Renal cortex interstitium (tissue), 11 donors: Measurements from ENCODE around the gene CDH23. TPM values are rescaled to one million over a fixed set of nuclear protein-coding genes. Genes with fewer than 3 reads are reported as not detected.

ENCODE experiments used
- DNase-seq, 11 donors: peaks; one replicate each; pipeline ENCODE4 v3.0.0-alpha.2; 2013; ENCODE audit warnings: low read depth in 9 of 11, low spot score in 4 of 11; ENCODE audit errors: extremely low read depth in 1 of 11
- polyA plus RNA-seq, 3 donors: library from polyadenylated mRNA; unstranded; fragments of 120-200 nt; gene quantifications; one replicate each; pipeline ENCODE4 v1.2.1, GENCODE V29; 2013; ENCODE audit not compliant: insufficient read length in 3 of 3

The CDH23 gene
- polyA plus RNA-seq, 3 donors, result 0.78 to 2.1 (median 1.0) TPM

DNA sequence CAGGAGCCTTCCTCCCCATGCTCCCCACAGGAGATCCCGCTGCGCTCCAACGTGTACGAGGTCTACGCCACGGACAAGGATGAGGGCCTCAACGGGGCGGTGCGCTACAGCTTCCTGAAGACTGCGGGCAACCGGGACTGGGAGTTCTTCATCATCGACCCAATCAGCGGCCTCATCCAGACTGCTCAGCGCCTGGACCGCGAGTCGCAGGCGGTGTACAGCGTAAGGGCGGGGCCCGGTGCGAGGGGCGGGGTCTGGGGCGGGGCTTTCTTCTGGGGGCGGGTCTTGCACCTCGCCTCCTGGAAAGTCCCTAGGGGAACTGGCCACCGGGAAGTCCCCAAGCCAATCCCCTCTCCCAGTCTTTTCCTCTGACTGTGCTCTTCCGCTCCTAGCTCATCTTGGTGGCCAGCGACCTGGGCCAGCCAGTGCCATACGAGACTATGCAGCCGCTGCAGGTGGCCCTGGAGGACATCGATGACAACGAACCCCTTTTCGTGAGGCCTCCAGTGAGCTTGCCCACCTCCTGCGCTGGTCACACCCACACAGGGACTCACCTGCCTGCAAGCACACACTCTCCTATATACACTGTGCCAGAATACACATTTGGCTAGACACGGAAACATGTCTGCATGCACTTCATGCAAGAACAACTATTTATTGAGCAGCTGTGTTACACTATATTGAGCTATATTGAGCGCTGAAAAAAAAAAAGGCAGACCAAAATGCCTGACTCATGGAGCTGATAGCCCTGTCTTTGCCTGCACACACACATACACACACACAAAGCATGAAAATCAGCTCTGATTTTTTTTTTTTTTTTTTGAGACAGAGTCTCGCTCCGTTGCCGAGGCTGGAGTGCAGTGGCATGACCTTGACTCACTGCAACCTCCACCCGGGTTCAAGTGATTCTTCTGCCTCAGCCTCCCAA is 409.3 kb downstream of the CDH23 start:
- DNase-seq, result no peak

- no peak for DNase-seq
These were observed 410.2 kb downstream of the CDH23 start for GRCh38 chr10:71806704-71807556.

- no peak for DNase-seq
These were observed 411.1 kb downstream of the CDH23 start for GRCh38 chr10:71807557-71808510.

DNA sequence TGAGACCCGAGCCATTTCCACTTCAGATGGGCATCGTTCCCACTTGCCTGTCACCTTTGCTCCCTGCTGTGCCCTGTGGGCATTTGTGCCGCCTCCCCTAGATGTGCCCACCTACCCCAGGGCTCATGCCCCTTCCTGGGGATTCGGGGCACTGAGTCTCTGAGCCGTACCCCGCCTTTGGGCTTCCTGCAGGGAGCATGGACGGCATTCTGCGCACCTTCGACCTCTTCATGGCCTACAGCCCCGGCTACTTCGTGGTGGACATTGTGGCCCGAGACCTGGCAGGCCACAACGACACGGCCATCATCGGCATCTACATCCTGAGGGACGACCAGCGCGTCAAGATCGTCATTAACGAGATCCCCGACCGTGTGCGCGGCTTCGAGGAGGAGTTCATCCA is 412.9 kb downstream of the CDH23 start:
- DNase-seq, result no peak

DNA sequence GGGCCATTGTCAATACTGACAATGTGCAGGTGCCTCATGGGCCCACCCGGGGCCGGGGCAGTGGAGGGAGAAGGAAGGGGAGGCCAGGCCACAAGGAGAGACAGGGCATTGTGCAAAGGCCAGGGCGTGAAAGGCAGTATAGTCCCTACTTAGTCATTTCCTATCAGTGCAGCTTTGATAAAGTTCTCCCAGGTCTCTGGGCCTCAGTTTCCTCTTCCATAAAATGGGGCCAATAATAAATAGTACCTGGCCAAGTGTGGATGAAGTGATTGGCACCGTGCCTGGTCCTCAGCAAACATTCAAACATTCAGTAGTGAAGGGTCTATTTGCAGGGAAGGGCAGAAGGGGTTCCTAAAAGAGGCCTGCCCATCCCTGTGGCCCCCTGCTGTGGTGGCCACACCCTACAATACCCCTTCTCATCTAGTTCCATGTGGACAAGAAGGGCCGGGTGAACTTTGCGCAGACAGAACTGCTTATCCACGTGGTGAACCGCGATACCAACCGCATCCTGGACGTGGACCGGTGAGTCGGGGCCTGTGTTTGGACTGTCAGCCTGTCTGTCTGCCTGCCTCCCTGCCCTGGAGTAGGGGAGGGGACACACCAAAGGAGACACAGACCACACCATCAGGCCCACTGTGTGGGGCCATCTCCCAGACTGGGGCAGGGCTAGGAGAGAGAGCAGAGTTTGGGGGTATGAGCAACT is 413.5 kb downstream of the CDH23 start:
- no peak for DNase-seq

- DNase-seq, result no peak
These were observed 414.6 kb downstream of the CDH23 start for GRCh38 chr10:71811351-71811750.

DNA sequence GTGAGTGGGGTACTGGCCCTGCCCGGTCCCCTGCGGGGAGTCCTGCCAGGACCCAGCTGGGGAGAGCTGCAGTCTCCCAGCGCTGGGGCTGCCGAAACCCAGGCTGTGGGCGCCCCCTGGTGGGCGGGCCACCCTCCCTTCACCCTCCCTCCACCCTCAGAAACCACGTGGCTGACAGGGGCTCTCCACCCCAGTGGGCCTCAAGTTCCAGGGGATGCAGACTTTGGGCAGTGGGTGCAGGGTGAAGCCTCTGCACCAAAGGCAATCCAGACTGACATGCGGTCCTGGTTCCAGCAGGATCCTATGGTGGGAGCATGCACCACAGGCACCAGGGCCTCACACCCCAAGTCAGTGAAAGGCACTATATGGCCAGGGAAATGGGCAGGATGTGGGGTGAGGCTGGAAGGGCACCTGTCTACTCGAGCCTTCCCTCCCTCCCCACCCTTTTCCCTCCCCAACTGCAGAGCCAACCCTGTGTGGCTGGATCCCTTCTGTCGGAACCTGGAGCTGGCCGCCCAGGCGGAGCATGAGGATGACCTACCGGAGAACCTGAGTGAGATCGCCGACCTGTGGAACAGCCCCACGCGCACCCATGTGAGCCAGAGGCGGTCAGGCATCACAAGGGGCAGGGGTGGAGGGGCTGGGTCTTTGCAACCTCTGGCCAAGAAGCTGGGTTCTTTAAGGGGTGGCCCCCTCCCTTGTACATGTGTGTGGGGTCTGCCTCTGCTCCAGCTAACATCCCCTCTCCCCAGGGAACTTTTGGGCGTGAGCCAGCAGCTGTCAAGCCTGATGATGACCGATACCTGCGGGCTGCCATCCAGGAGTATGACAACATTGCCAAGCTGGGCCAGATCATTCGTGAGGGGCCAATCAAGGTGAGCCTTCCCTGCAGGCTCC is 415.5 kb downstream of the CDH23 start:
- DNase-seq, result peak in 1 of 11 donors; percentile 36

- no peak for DNase-seq
These were observed 416.3 kb downstream of the CDH23 start for GRCh38 chr10:71812913-71813590.

DNA sequence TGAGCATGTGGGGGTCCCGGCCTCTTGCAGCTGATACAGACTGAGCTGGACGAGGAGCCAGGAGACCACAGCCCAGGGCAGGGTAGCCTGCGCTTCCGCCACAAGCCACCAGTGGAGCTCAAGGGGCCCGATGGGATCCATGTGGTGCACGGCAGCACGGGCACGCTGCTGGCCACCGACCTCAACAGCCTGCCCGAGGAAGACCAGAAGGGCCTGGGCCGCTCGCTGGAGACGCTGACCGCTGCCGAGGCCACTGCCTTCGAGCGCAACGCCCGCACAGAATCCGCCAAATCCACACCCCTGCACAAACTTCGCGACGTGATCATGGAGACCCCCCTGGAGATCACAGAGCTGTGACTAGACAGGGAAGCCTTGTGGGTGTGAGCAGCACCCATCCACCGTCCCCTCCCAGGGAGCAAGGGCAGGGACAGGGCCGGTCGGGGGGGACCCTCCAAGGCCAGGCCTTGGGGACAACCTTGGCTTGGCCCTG is 418.2 kb downstream of the CDH23 start:
- no peak for DNase-seq

DNA sequence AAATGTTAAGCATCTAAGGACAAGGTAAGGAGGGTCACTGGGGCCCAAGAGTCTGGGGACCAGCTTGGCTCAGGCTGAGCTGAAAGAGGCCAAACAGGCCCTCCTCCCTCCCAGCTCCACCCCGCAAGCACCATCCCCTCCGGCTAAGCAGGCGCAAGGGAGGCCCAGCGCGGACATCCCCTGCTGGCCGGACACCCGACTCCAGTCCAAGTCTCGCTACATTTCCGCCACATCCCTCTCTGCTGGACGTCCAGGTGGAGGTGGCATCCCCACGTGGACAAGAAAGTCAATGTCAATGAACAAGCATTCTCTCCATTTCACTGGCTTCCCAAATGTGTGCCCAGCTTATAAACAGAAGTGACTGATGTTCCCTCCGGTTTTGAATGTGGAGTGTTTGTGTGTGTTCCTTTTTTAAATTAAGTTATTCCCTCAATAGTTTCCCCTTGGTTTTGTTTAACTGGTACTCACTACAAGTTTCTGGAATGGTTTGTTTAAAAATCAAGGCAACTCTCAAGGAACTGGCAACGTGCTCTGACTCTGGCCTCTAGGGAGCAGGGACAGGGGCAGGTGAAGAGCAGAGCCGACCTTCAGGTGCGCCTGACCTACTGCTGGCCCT is 418.9 kb downstream of the CDH23 start:
- no peak for DNase-seq

DNA sequence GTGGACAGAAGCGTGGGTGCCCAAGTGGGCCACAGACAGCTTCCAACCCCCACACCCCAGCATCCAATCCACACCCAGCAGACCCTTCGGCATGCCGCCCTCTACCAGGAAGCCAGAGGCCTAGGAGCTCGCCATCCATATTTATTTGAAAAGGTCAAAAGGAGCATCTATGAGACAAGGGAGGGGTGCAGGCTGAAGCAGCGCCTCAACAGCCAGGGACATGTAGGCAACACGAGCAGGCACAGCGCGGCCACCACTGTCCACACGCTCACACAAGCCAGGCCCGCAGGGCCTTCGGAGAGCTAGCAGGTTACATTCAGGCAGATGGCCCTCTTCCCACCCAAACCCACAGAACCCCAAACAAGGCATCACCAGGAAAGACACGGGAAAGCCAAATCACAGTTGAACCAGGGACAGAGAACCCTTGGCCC is 419.7 kb downstream of the CDH23 start:
- no peak for DNase-seq

GRCh38 chr10:71816936-71817618 is 420.4 kb downstream of the CDH23 start:
- DNase-seq, result no peak

GRCh38 chr10:71817831-71818655 is 421.3 kb downstream of the CDH23 start:
- no peak for DNase-seq

- no peak for DNase-seq
These were observed 422.0 kb downstream of the CDH23 start for GRCh38 chr10:71818674-71819260.
